ENCODE measurements around the gene TRIO. TPM values are rescaled to one million over a fixed set of nuclear protein-coding genes. Genes with fewer than 3 reads are reported as not detected.

The TRIO gene
- total RNA-seq, 4 donors from 2014 or later = 21.2 to 105 (median 47.6) TPM

- no peak for DNase-seq
- no peaks in the 10 kb centered on the region for H3K9me3 ChIP-seq
- H3K4me1 ChIP-seq = peaks cover 0 to 27% (median 3%) of the 10 kb centered on the region in 3 donors
- intact Hi-C loops (cut with DNase I) = no loop called here
- peaks cover 6 to 93% (median 12%) of the 10 kb centered on the region in 3 donors for H3K36me3 ChIP-seq
- WGBS, 2 donors = 86 to 88% methylated on average over 14 to 16 of the region's 17 CpGs
- H3K27ac ChIP-seq = peak overlapping the region in 3 of 4 donors; percentile 1 to 49 (median 27)
- H3K4me3 ChIP-seq = no peak overlapping the region
- no peaks in the 10 kb centered on the region for H3K27me3 ChIP-seq
- TF ChIP-seq, protein P1, sequence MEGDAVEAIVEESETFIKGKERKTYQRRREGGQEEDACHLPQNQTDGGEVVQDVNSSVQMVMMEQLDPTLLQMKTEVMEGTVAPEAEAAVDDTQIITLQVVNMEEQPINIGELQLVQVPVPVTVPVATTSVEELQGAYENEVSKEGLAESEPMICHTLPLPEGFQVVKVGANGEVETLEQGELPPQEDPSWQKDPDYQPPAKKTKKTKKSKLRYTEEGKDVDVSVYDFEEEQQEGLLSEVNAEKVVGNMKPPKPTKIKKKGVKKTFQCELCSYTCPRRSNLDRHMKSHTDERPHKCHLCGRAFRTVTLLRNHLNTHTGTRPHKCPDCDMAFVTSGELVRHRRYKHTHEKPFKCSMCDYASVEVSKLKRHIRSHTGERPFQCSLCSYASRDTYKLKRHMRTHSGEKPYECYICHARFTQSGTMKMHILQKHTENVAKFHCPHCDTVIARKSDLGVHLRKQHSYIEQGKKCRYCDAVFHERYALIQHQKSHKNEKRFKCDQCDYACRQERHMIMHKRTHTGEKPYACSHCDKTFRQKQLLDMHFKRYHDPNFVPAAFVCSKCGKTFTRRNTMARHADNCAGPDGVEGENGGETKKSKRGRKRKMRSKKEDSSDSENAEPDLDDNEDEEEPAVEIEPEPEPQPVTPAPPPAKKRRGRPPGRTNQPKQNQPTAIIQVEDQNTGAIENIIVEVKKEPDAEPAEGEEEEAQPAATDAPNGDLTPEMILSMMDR (IDR thresholded peaks at IDR 0.05) = no peak
- TF ChIP-seq POLR2A (IDR thresholded peaks at IDR 0.05) = no peak
Observed at GRCh38 chr5:14417792-14418765, 274.9 kb downstream of the TRIO start.

DNA sequence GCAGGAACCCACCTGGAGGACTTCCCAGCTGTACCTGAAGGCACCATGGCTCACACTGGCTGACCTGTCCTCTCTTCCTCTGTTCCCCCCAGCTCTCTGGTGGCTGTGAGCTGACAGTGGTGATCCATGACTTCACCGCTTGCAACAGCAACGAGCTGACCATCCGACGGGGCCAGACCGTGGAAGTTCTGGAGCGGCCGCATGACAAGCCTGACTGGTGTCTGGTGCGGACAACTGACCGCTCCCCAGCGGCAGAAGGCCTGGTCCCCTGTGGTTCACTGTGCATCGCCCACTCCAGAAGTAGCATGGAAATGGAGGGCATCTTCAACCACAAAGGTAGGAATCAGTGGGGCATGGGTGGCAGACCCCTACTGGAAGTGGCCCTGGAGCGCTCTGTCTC lies 276.5 kb downstream of the TRIO start:
- no peak overlapping the region for H3K27ac ChIP-seq
- intact Hi-C loops (cut with DNase I) = no loop called here
- peaks cover 0 to 86% (median 12%) of the 10 kb centered on the region in 3 donors for H3K36me3 ChIP-seq
- no peak for DNase-seq
- WGBS, 2 donors = 100% methylated on average over 2 of the region's 12 CpGs; no CpG with 5 or more reads in 1 of the 2 donors
- no peaks in the 10 kb centered on the region for H3K27me3 ChIP-seq
- no peaks in the 10 kb centered on the region for H3K9me3 ChIP-seq
- TF ChIP-seq POLR2A (IDR thresholded peaks at IDR 0.05) = no peak
- TF ChIP-seq, protein P1 (IDR thresholded peaks at IDR 0.05) = no peak
- H3K4me1 ChIP-seq = peaks cover 0 to 27% (median 3%) of the 10 kb centered on the region in 3 donors
- H3K4me3 ChIP-seq = no peak overlapping the region

DNA sequence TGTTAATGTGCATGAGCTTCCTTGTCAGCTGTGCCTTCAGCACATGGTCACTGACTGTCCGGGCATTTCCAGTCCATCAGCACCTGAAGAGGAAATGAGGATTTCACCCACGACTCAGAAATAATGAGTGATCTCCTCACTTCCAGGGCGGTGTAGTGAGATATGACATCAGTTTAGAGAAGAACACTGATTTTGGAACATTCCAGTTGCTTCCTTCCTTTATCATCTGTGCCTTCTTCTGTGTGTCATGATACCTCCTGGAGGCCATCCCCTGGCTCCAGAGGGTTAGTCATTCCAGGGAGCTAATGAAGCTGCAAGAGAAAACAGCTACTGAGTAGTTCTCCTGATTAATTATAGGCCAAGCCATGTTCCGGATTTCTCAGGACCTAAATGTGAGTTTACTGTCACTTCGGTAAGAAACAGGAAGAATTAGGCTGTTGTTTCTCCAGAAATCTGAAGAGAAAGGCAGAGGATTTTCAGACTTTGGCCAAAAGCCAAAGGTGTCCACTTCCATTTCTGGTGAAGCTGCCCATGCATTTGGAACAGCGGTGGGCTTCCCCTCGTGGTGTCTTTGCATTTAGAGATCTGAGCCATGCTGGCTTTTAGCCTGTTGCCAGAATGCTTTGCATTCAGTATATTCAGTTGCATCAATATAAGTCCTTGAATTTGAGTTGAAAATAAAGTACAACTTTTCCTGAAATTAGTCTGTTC lies 277.1 kb downstream of the TRIO start:
- H3K27me3 ChIP-seq = no peaks in the 10 kb centered on the region
- 73 to 80% methylated on average over 7 of the region's 7 CpGs for WGBS, 2 donors
- intact Hi-C loops (cut with DNase I) = no loop called here
- DNase-seq = no peak
- H3K4me1 ChIP-seq = peaks cover 0 to 27% (median 3%) of the 10 kb centered on the region in 3 donors
- TF ChIP-seq, protein P1 (IDR thresholded peaks at IDR 0.05) = no peak
- TF ChIP-seq POLR2A (IDR thresholded peaks at IDR 0.05) = no peak
- peaks cover 0 to 86% (median 12%) of the 10 kb centered on the region in 3 donors for H3K36me3 ChIP-seq
- no peak overlapping the region for H3K27ac ChIP-seq
- H3K4me3 ChIP-seq = no peak overlapping the region
- H3K9me3 ChIP-seq = no peaks in the 10 kb centered on the region

GRCh38 chr5:14421851-14422250 lies 278.7 kb downstream of the TRIO start:
- DNase-seq = no peak
- Histone ChIP-seq H3K36me3 (peaks cover 0 to 91% (median 12%) of the 10 kb centered on the region in 3 donors), H3K9me3 (no peaks in the 10 kb centered on the region), H3K27ac (no peak overlapping the region), H3K27me3 (no peaks in the 10 kb centered on the region), H3K4me3 (no peak overlapping the region), H3K4me1 (peaks cover 0 to 16% (median 0%) of the 10 kb centered on the region in 3 donors)
- 74 to 76% methylated on average over 6 to 8 of the region's 8 CpGs for WGBS, 2 donors
- TF ChIP-seq POLR2A (IDR thresholded peaks at IDR 0.05) = no peak
- TF ChIP-seq, protein P1 (IDR thresholded peaks at IDR 0.05) = no peak
- intact Hi-C loops (cut with DNase I) = no loop called here
